Stimulated activated CD8-positive, alpha-beta memory T cell treated with anti-CD3 and anti-CD28 coated beads, Interleukin-12 subunit alpha, Interleukin-12 subunit beta, amount 100 ng/mL, for 4 hours (primary cell): ENCODE results near the gene DDAH2.

Experiments
- DNase-seq: peaks from one replicate; pipeline ENCODE4 v3.0.0-alpha.2; 2020; ENCODE audit warnings: low read depth

The DDAH2 gene

GRCh38 chr6:31732029-31732428 is 2.9 kb upstream of the DDAH2 start:
- DNase-seq, result no peak

DNA sequence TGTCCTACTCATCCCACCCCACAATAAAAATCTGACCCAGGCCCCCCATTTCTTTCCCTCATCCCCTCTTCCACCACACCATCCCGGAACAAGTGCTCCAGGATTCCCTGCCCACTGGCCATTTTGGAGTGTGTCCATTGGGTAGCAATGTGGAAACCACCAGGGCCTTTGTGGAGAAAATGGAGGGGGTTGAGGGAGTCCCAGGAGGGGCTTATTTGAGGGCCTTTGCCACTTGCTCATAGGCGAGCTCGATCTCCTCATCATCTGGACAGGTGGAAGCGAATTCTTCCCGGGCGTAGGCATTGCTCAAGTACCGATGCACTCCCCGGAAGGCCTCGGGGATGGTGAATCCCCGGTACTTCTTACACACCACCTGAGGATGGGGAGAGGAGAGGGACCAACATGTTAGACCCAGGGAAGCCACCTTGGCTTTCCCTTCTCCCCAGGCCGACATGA is 1.6 kb upstream of the DDAH2 start:
- no peak for DNase-seq

GRCh38 chr6:31729979-31730630 is 1.0 kb upstream of the DDAH2 start:
- DNase-seq, result peak; percentile 53

DNA sequence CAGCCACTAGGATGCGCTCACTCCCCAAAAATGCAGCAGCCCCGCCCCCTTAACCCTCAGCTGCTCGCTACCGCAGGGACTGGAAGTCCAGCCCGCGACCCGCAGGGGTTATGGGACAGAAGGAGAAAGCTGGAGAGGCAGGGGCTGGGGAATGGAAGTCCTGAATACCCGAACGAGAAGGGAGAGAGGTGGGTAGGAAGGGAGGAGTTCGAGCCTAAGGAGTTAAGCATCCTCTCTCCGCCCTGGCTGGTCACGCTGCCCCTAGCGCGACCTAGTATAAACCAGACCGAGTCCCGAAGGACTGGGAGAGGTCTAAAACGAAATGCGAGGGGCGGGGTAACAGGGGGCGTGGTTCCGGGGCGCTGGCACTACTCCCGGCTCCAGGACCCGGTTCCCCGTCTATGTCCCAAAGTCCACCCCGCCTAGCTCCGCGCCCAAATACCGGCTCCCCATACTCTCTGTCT is 448 bp upstream of the DDAH2 start:
- peak; percentile 65 for DNase-seq

- DNase-seq, result no peak
Observed at GRCh38 chr6:31727717-31728671, 1.1 kb downstream of the DDAH2 start.

- DNase-seq, result no peak
Observed at GRCh38 chr6:31727034-31727716, 1.9 kb downstream of the DDAH2 start.

GRCh38 chr6:31725502-31726350 is 3.4 kb downstream of the DDAH2 start:
- no peak for DNase-seq

- DNase-seq, result no peak
Observed at GRCh38 chr6:31723980-31724691, 5.0 kb downstream of the DDAH2 start.

GRCh38 chr6:31723245-31723979 is 5.7 kb downstream of the DDAH2 start, which contains the start of gene MPIG6B:
Gene MPIG6B (plus strand): TSS chr6:31723373. CDS start chr6:31723384, 11 bp downstream.
- DNase-seq, result no peak

DNA sequence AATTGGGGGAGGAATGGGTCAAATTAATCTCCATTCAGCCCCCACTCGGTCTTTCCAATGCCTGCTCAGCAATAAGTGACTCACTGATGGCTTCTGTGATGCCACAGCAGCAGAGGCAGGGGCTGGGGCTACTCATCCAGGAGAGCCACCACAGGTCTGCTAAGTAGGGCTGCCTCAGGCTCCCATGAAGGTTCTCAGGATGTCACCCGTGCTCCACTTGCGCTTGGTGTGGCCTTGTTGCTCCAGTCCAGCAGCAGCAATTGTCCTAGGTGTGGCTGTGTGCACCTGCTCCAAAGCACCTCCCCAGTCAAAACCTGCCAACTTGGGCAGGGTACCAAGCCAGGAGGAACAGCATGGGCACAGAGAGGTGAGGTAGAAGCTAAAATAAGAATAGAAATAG is 6.9 kb downstream of the DDAH2 start:
- DNase-seq, result no peak

DNA sequence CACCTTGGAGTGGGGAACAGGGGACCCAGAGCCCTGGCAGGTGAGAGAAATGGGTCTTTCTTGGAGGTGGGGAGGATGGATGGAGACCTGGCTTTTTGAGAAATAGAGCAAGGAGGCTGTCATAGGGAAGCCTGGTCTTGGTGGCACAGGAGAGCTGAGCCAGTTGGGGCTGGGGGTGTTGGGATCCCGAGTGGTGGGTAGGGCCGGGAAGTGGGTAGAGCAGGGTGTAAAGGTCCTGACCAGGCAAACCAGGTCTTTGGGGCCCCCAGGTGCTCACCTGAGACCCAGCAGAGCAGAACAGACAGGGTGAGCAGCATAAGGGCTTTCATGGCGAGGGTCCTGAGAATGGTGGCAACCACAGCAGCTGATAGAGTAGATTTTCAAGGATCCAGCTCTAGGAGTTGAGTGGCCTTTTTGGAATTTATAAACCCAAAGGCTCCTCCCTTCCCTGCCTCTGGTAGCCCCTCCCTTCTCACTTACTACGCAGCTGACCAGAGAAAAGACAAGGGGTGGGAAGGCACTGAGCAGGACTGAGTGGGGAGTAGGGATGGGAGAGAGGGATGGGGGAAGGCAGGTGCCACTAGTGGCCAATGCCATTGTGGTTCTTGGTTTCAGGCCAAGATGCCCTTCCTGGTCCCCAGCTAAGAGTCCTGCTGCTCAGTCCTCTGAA is 7.6 kb downstream of the DDAH2 start, which contains the start of gene LY6G6C:
LY6G6C (minus strand) TSS at position 396 of the 670 bp plus-strand sequence; CDS start at position 329, 67 bp downstream.
- no peak for DNase-seq

DNA sequence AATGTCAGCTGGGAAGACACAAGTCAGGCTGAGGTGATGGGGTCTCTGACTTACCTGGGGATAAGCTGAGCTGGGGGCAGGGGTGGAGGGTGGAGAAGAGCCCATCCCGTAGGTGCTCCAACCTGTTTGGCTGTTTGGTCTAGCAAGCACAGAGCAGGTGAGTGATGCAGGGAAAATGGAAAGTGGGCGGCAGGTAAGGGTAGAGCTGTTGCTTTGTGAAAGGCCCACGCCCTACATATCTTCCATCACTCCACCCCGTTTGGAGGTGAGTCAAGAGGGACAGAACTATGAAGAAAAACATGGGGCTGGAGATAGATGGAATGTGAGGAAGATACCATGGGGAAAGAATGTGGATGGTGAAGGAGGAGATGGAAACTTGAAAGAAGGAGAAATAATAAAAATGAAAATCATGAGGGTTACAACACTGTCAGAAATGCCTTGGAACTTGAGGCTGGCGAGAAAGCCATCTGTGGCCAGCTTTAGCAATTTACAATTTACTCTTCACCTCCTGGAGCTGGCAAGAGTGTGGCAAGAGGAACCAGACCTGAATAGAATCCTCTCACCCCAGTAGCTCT is 8.8 kb downstream of the DDAH2 start:
- DNase-seq, result no peak

- no peak for DNase-seq
Observed at GRCh38 chr6:31719001-31719400, 10.1 kb downstream of the DDAH2 start.

DNA sequence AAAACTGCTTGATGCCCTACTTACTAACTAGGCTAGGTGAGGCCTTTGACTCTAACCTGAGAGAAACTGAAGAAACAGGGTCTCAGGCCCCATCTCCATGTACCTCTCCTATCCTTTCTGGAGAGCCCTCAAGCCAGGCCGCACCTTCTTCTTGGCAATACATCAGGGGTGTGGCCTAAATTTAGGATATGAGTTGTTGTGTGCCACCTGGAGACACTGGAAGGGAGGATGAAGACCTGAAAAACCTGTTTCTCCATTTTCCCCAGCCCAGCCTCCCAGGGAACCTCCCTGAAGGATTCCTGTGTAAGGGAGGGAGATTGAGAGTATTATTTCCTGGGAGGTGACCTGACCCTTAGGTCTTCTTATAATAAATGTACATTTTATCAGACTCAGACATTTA is 10.8 kb downstream of the DDAH2 start:
- DNase-seq, result no peak

GRCh38 chr6:31717499-31718222 is 11.4 kb downstream of the DDAH2 start:
- no peak for DNase-seq

DNA sequence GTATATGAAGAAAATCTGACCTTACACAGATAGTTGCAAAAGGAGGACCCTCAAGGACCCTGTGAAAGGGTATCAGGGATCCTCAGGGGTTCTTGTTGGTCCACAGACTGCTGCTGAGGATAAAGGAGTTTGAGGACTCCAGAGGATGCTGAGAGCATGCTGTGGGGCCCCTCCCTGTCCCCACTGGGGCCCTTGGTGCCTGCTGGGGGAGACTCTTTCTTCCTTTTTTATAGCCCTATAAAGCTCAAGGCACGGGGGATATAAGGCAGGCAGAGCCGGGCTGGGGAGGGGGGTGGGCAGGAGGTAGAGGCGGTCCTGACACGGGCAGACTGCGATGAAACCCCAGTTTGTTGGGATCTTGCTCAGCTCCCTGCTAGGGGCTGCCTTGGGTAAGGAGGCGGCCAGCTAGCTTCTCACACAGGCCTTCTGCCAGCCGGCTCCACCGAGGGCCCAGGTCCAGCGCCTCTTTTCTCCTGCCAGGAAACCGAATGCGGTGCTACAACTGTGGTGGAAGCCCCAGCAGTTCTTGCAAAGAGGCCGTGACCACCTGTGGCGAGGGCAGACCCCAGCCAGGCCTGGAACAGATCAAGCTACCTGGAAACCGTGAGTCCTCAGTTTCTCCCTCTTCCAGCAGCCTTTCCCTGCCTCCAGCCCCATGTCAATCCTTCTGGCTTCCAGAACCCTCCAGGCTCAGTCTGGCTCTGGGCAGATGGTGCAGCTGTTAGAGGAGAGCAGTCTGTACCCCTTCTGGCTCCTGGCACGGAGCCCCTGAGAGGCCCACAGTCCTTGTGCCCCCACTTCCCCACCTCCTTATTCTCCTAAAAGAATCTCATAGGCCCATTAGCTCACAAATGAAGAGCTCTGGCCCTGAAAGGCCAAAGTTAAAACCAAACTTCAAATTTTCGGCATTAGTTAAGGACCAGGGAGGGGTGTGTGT is 13.8 kb downstream of the DDAH2 start, which contains the start of gene LY6G6D:
LY6G6D (plus strand) TSS at position 327 of the 937 bp plus-strand sequence; CDS start at position 335, 8 bp downstream.
- no peak for DNase-seq
